ENCODE results near the gene DHX34.
A peak's percentile ranks its signal among the peaks of the same experiment; 100 is the strongest.
"Not testable (repeated sequence)": the region's sequence is repeated elsewhere in the genome, so short reads cannot be mapped to it uniquely, and the experiment has no call there.

The DHX34 gene

DNA sequence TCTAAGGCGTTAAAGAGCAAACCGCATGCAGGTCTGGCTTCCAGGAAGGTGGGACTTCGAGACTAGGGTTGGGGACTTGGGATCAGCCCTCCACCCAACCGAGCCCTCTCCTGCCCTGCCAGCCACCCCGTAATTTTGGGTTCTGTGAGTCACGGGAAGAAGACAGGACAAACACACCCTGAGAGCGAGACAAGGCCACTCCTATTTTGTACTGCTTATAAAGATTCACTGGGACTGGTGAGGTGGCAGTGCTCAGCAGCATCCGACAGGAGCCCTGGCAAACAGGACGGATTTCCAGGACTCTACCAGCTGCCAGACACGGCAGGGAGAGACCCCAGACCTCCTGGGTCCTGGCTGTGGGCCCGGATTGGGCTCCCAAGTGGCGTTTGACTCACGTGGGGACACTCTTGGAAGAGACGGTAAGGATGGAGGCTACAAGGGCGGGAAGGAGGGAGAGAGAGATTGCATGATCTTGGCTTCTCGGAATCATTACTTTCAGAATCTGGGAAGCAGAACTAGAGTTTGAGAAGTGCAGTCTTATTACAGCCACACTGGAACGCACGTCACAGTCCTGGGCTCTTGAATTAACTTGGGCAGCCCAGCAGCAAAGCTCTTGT lies 17.1 kb upstream of the DHX34 start, which contains the start of gene C5AR2:
Gene C5AR2, plus strand, starts transcription at position 245 of the 617 bp plus-strand sequence. CDS start 8,625 bp downstream, outside the sequence.
- no peak for DNase-seq

DNA sequence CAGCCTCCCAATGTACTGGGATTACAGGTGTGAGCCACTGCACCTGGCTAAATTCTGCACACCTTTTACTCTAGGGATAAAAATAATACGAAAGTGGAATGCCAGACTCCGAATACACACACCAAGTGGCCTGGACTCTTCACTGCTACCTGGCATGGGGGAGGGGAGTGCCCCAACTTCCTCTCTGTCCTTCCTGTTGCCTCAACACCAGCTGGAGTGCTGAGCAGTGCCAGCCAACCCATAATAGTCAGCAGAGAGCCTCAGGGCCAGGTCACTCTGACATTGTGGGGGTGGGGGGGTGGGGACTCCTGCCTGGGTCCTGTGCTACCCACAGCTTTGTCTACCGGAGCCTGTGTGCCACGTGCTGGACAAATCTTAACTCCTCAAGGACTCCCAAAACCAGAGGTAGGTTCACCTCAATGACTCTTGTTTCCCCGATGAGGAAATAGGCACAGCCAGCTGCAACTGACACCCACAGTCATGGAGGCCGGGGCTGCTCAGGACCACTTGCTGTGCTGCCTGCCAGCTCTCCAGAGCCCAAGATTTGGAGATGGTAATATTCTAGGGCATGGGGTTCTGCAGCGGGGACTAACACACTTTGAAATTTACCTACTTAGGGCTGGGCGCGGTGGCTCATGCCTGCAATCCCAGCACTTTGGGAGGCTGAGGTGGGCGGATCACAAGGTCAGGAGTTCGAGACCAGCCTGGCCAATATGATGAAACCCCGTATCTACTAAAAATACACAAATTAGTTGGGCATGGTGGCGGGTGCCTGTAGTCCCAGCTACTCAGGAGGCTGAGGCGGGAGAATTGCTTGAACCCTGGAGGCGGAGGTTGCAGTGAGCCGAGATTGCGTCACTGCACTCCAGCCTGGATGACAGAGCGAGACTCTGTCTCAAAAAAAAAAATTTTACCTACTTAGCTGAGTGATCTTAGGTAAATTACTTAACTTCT lies 12.1 kb upstream of the DHX34 start:
- not testable (repeated sequence) for DNase-seq

DNA sequence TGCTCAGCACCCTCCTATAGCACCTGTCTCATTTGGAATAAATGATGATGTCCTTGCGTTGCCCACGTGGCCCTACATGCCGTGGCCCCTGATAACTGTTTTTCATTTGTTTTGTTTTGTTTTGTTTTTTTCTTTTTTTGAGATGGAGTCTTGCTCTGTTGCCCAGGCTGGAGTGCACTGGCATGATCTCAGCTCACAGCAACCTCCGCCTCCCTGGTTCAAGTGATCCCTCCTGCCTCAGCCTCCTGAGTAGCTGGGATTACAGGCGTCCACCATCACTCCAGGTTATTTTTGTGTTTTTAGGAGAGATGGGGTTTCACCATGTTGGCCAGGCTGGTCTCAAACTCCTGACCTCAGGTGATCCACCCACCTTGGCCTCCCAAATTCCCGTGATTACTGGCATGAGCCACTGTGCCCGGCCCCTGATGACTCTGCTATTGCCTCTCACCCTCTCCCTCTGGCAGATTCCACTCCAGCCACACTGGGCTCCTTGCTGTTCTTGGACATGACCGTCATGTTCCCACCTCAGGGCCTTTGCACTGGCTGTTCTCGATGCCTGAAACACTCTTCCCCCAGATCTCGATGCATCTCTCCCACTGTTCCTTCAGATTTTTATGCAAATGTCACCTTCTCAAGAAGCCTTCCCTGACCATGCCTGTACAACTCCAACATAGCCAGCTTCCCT lies 9.8 kb upstream of the DHX34 start:
- DNase-seq = no peak

GRCh38 chr19:47340477-47341208 lies 8.5 kb upstream of the DHX34 start:
- DNase-seq = no peak

DNA sequence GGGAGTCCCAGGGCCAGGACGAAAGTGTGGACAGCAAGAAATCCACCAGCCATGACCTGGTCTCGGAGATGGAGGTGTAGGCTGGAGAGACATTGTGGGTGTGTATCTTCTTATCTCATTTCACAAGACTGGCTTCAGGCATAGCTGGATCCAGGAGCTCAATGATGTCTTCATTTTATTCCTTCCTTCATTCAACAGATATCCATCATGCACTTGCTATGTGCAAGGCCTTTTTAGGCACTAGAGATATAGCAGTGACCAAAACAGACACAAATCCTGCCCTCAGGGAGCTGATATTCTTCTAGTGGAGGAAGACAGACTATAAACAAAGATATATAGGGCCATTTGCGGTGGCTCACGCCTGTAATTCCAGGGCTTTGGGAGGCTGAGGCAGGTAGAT lies 7.4 kb upstream of the DHX34 start:
- DNase-seq = no peak

GRCh38 chr19:47343194-47343802 lies 5.8 kb upstream of the DHX34 start:
- no peak for DNase-seq

DNA sequence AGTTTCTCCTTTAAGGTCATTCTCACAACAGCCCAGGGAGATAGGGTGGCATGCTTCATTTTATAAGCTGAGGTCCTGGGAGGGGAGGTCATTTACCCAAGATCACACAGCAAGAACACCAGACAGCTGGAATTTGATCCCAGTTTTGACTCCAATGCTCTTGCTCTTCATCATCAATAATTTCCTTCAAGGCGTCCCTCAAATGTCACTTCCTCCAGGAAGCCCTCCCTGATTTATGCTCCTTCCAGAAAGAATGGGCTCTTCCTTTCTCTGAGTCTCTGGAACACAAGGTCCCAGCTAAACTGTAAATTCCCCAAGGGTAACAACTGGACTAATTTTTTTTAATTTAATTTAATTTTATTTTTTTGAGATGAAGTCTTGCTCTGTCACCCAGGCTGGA lies 4.7 kb upstream of the DHX34 start:
- DNase-seq = no peak

DNA sequence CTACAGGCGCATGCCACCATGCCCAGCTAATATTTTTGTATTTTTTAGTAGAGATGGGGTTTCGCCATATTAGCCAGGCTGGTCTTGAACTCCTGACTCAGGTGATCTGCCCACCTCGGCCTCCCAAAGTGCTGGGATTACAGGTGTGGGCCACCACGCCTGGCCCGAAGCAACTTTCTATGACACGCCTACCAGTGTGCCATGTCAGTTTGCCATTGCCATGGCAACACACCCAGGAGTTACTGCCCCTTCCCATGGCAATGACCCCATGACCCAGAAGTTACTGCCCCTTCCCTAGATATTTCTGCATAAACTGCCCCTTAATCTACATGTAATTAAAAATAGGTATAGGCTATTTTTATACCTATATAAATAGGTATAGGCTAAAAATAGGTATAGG lies 3.1 kb upstream of the DHX34 start:
- not testable (repeated sequence) for DNase-seq

GRCh38 chr19:47350630-47351029 lies 1.5 kb downstream of the DHX34 start:
- DNase-seq = no peak

- DNase-seq = no peak
These were observed 2.4 kb downstream of the DHX34 start for GRCh38 chr19:47351548-47351947.

DNA sequence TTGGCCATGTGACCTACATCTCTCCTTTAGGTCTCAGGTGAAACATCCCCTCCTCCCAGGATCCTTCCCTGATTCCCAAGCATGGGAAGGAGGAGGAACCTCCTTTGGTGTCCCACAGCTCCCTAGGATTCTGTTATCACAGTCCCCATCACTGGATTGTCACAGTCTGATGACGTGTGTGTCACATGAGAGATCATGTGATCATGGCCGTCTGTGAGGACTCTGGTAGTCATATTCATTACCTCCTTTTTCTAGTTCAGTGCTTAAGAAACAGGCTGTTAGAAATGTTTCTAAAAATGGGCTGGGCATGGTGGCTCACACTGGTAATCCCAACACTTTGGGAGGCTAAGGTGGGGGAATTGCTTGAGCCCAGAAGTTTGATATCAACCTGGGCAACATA lies 3.0 kb downstream of the DHX34 start:
- no peak for DNase-seq

GRCh38 chr19:47353307-47353712 lies 4.2 kb downstream of the DHX34 start:
- no peak for DNase-seq

- no peak for DNase-seq
These were observed 7.8 kb downstream of the DHX34 start for GRCh38 chr19:47356900-47357299.

GRCh38 chr19:47357788-47358680 lies 8.9 kb downstream of the DHX34 start:
- no peak for DNase-seq

- DNase-seq = no peak
These were observed 9.8 kb downstream of the DHX34 start for GRCh38 chr19:47358936-47359335.

- no peak for DNase-seq
These were observed 13.2 kb downstream of the DHX34 start for GRCh38 chr19:47362321-47362720.

DNA sequence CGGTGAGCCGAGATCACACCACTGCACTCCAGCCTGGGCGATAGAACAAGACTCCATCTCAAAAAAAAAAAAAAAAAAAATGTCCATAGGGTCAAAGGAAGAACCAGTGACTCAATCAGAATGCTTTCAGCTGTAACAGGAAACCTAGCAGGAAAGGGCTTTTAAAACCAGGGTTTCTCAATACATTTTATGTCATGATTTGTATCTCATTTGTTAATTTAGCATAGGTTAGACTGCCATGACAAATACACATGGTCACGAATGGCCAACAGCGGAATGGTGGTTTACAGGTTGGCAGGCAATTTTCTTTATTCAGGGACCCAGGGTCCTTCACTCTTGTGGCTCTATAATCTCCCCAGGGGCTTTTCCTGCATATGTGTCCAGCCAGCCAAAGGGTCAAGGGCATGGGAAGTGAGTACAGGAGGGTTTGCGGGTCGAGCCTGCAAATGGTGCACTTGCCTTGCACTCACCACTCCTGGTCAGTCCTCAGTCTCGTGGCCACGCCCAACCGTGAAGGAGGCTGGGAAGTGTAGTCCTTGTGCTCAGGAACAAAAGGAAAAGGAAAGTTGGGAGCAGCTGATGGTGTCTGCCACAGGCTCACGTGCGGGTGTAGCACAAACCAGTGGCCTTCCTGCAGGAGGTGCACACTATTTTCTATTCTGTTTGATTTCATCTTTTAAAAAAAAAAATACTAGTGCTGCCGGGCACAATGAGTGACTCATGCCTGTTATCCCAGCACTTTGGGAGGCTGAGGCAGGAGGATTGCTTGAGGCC lies 14.8 kb downstream of the DHX34 start:
- DNase-seq = no peak

DNA sequence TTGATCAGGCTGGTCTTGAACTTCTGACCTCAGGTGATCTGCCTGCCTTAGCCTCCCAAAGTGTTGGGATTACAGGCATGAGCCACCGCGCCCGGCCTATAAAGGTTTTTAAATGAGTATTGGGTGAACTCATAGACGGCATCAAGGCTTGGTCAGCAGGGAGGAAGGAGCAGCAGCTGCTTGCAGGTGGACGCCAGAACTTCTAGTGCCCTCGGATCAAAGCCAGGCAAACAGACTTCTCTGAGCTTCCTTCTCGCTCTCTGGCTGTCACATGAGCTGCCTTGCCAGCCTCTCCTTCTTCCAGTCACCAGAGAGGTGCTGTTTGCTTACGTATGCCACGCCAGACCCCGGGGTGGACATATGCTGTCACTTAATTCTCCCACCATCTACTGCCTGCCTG lies 16.3 kb downstream of the DHX34 start:
- not testable (repeated sequence) for DNase-seq

DNA sequence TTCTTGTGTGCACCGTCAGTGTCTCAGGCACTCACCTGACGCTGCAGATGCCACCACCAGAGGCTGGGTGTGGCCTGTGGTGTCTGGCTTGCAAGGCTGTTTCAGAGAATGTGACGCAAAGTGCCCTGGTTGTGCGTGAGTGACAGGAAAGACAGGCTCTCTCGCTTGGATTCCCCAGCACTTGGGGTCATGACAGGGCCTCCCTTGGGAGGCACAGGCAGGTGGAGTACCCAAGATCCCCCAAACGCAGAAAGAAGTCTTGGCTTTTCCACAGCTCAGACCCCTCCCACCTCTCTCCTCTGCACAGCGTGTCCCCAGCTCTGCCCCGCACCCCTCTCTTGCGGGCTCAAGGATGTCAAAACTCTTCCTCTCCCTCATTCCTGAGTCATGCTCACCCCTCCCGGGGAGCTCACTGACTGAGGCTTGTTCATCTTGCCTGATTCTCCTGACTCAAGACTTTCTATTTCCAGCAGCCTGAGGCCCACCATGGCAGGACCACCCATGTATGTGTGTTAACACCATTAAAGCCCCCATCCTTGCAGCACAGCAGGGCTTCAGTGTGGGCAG lies 21.0 kb downstream of the DHX34 start:
- DNase-seq = peak; percentile 11

GRCh38 chr19:47371261-47371660 lies 22.1 kb downstream of the DHX34 start:
- no peak for DNase-seq

Data from T1000 (cell line).